ENCODE results near the gene ACKR2.

Gene ACKR2

GRCh38 chr3:42855547-42856380 lies 46.5 kb downstream of the ACKR2 start:
- DNase-seq (ENCODE audit: low read depth), result no peak
- H3K4me3 ChIP-seq (ENCODE audit: low read length), result no peak overlapping the region
- TF ChIP-seq CTCF (conservative IDR thresholded peaks at IDR 0.05; ENCODE audit: low read depth, low read length), result no peak

- no peak for TF ChIP-seq CTCF (conservative IDR thresholded peaks at IDR 0.05; ENCODE audit: low read depth, low read length)
- DNase-seq (ENCODE audit: low read depth), result no peak
- no peak overlapping the region for H3K4me3 ChIP-seq (ENCODE audit: low read length)
Measured at GRCh38 chr3:42856544-42856943, 47.3 kb downstream of the ACKR2 start.

GRCh38 chr3:42864321-42864950 lies 55.2 kb downstream of the ACKR2 start:
- H3K4me3 ChIP-seq (ENCODE audit: low read length), result no peak overlapping the region
- no peak for DNase-seq (ENCODE audit: low read depth)
- no peak for TF ChIP-seq CTCF (conservative IDR thresholded peaks at IDR 0.05; ENCODE audit: low read depth, low read length)

- no peak for DNase-seq (ENCODE audit: low read depth)
- TF ChIP-seq CTCF (conservative IDR thresholded peaks at IDR 0.05; ENCODE audit: low read depth, low read length), result no peak
Measured at GRCh38 chr3:42865256-42865655, 56.0 kb downstream of the ACKR2 start.

GRCh38 chr3:42867138-42867537 lies 57.9 kb downstream of the ACKR2 start:
- no peak for TF ChIP-seq CTCF (conservative IDR thresholded peaks at IDR 0.05; ENCODE audit: low read depth, low read length)
- DNase-seq (ENCODE audit: low read depth), result no peak
- H3K4me3 ChIP-seq (ENCODE audit: low read length), result no peak overlapping the region

More at GRCh38 chr3:42865256-42865655, 56.0 kb downstream of the ACKR2 start:
- no peak overlapping the region for H3K4me3 ChIP-seq (ENCODE audit: low read length)

- H3K4me3 ChIP-seq (ENCODE audit: low read length), result no peak overlapping the region
- no peak for TF ChIP-seq CTCF (conservative IDR thresholded peaks at IDR 0.05; ENCODE audit: low read depth, low read length)
- DNase-seq (ENCODE audit: low read depth), result no peak
Measured at GRCh38 chr3:42868841-42869240, 59.6 kb downstream of the ACKR2 start.
